ENCODE results near the gene SUN2. TPM values are rescaled to one million over a fixed set of nuclear protein-coding genes. Genes with fewer than 3 reads are reported as not detected.

Gene SUN2
- total RNA-seq, 6 experiments from 2014 or later = 104 to 174 (median 144) TPM

DNA sequence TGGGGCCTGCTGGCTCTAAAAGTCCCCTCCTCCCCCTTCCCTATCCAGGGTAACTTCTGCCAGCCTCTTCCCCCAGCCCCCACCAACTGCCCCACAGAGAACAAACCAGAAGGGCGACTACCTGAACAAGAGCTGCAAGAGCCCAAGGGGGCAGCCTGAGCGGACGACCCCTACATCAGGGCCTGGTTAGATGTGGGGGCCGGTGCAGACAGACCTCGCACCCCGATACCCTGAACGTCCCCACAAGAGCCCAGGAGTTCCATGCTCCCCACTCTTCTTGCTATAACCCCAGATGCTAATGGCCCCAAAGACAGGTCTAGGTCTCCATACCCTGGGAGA, 20.7 kb downstream of the SUN2 start:
- Histone ChIP-seq H3K27ac (peak overlapping the region in 2 of 3 donors; percentile 83 to 96), H3K27me3 (no peaks in the 10 kb centered on the region), H3K36me3 (peaks cover 3 to 54% (median 37%) of the 10 kb centered on the region in 4 donors), H3K4me1 (peaks cover 0 to 56% (median 26%) of the 10 kb centered on the region in 4 donors), H3K4me3 (no peak overlapping the region), H3K9me3 (no peaks in the 10 kb centered on the region)
- intact Hi-C loops (cut with DNase I) = no loop called here
- DNase-seq (peak in 2 of 3 donors; percentile 17 to 48), ATAC-seq (no peak)
- 92% methylated on average over 7 of the region's 7 CpGs for WGBS (ENCODE audit: insufficient coverage, low coverage, low lambda C conversion rate, missing lambda C conversion rate)
- no peak for TF ChIP-seq CTCF (IDR thresholded peaks at IDR 0.05)
- no peak for TF ChIP-seq POLR2A (IDR thresholded peaks at IDR 0.05)

GRCh38 chr22:38734421-38735100, 21.2 kb downstream of the SUN2 start:
- peak overlapping the region; percentile 69 to 96 (median 83) for H3K27ac ChIP-seq
- WGBS (ENCODE audit: insufficient coverage, low coverage, low lambda C conversion rate, missing lambda C conversion rate) = 80% methylated on average over 5 of the region's 13 CpGs
- no peaks in the 10 kb centered on the region for H3K27me3 ChIP-seq
- no peaks in the 10 kb centered on the region for H3K9me3 ChIP-seq
- no peak overlapping the region for H3K4me3 ChIP-seq
- DNase-seq = peak in 1 of 3 donors; percentile 52
- peaks cover 3 to 54% (median 32%) of the 10 kb centered on the region in 4 donors for H3K36me3 ChIP-seq
- peaks cover 0 to 56% (median 26%) of the 10 kb centered on the region in 4 donors for H3K4me1 ChIP-seq
- intact Hi-C loops (cut with DNase I) = no loop called here
- peak in 1 of 4 donors; percentile 1 for ATAC-seq
- TF ChIP-seq POLR2A (IDR thresholded peaks at IDR 0.05) = no peak
- no peak for TF ChIP-seq CTCF (IDR thresholded peaks at IDR 0.05)

- peak; percentile 80 to 89 (median 86) for DNase-seq
- H3K4me1 ChIP-seq = peaks cover 0 to 56% (median 26%) of the 10 kb centered on the region in 4 donors
- no peaks in the 10 kb centered on the region for H3K27me3 ChIP-seq
- peak; percentile 39 for TF ChIP-seq POLR2A (IDR thresholded peaks at IDR 0.05)
- no peak for TF ChIP-seq CTCF (IDR thresholded peaks at IDR 0.05)
- 11% methylated on average over 3 of the region's 8 CpGs for WGBS (ENCODE audit: insufficient coverage, low coverage, low lambda C conversion rate, missing lambda C conversion rate)
- intact Hi-C loops (cut with DNase I) = no loop called here
- peaks cover 3 to 54% (median 28%) of the 10 kb centered on the region in 4 donors for H3K36me3 ChIP-seq
- peak overlapping the region; percentile 69 to 96 (median 83) for H3K27ac ChIP-seq
- no peaks in the 10 kb centered on the region for H3K9me3 ChIP-seq
- no peak overlapping the region for H3K4me3 ChIP-seq
- ATAC-seq = peak; percentile 61 to 68 (median 65)
These were observed 21.9 kb downstream of the SUN2 start for GRCh38 chr22:38733724-38734381.

GRCh38 chr22:38733329-38733723, 22.5 kb downstream of the SUN2 start:
- peak in 2 of 3 donors; percentile 70 to 73 for DNase-seq
- ATAC-seq = peak; percentile 49 to 53 (median 51)
- H3K27me3 ChIP-seq = no peaks in the 10 kb centered on the region
- TF ChIP-seq CTCF (IDR thresholded peaks at IDR 0.05) (peak; percentile 58 to 66 (median 62)), POLR2A (IDR thresholded peaks at IDR 0.05) (no peak)
- H3K9me3 ChIP-seq = no peaks in the 10 kb centered on the region
- H3K36me3 ChIP-seq = peaks cover 1 to 54% (median 26%) of the 10 kb centered on the region in 4 donors
- peaks cover 0 to 56% (median 26%) of the 10 kb centered on the region in 4 donors for H3K4me1 ChIP-seq
- H3K4me3 ChIP-seq = no peak overlapping the region
- 0% methylated on average over 1 of the region's 4 CpGs for WGBS (ENCODE audit: insufficient coverage, low coverage, low lambda C conversion rate, missing lambda C conversion rate)
- H3K27ac ChIP-seq = peak overlapping the region; percentile 69 to 96 (median 83)
- intact Hi-C loops (cut with DNase I) = no loop called here

All from right lobe of liver (tissue), 6 donors.